ENCODE measurements around the gene ZMYM1.

The ZMYM1 gene

DNA sequence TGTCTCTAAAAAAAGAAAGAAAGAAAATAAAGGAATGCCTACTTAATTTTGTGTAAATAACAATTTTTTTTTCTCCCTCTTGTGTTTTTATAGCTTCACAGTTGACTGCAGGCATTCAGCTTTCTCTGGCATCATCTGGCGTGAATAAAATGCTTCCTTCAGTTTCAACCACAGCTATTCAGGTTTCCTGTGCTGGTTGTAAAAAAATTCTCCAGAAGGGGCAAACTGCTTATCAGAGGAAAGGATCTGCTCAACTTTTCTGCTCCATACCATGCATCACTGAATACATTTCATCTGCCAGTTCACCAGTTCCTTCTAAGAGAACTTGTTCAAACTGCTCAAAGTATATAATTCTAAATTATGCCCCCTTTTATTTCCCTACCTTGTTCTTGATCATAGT, 18.0 kb downstream of the ZMYM1 start:
- Histone ChIP-seq H3K36me3 (replicated peaks; ENCODE audit: low read depth, low read length) (no peaks in the 10 kb centered on the region), H3K4me2 (ENCODE audit: low read length) (no peak overlapping the region), H3K4me1 (ENCODE audit: low read length) (no peaks in the 10 kb centered on the region)

DNA sequence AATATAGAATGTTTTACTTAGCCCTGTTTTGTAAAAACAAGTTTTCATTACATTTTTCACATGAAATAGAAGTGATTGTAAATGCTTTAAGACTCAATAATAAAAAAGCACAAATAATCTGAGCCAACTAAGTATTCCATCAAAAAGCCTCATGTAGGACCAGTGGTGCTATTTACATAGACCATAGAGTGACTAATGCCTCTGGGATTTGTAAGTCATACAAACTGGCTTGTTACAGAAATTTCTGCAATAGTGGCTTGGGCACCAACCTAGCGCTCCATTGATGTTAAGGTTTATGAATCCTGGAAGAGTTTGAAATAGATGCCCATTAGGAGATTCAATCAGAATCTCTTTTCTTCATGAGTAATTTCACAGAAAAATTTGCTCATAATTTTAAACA, 31.9 kb downstream of the ZMYM1 start:
- Histone ChIP-seq H3K9me3 (ENCODE audit: insufficient read depth, low read length) (no peaks in the 10 kb centered on the region), H3K79me2 (ENCODE audit: low read length) (no peaks in the 10 kb centered on the region), H4K20me1 (ENCODE audit: insufficient read depth, low read length) (no peaks in the 10 kb centered on the region), H3K27me3 (ENCODE audit: low read depth, low read length) (no peaks in the 10 kb centered on the region), H3K9ac (ENCODE audit: low read length) (no peak overlapping the region), H3K4me1 (ENCODE audit: low read length) (no peaks in the 10 kb centered on the region), H3K4me2 (ENCODE audit: low read length) (no peak overlapping the region), H3K36me3 (replicated peaks; ENCODE audit: low read depth, low read length) (no peaks in the 10 kb centered on the region), H3K27ac (ENCODE audit: low read length) (no peak overlapping the region), H3K4me3 (ENCODE audit: low read length) (no peak overlapping the region), H2AFZ (ENCODE audit: low read depth, low read length) (no peak overlapping the region)
- TF ChIP-seq, protein P1, sequence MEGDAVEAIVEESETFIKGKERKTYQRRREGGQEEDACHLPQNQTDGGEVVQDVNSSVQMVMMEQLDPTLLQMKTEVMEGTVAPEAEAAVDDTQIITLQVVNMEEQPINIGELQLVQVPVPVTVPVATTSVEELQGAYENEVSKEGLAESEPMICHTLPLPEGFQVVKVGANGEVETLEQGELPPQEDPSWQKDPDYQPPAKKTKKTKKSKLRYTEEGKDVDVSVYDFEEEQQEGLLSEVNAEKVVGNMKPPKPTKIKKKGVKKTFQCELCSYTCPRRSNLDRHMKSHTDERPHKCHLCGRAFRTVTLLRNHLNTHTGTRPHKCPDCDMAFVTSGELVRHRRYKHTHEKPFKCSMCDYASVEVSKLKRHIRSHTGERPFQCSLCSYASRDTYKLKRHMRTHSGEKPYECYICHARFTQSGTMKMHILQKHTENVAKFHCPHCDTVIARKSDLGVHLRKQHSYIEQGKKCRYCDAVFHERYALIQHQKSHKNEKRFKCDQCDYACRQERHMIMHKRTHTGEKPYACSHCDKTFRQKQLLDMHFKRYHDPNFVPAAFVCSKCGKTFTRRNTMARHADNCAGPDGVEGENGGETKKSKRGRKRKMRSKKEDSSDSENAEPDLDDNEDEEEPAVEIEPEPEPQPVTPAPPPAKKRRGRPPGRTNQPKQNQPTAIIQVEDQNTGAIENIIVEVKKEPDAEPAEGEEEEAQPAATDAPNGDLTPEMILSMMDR (IDR thresholded peaks at IDR 0.05; ENCODE audit: low read depth, low read length): no peak
- no peak for TF ChIP-seq EZH2phosphoT487 (IDR thresholded peaks at IDR 0.05; ENCODE audit: low read depth)

More for the DNA sequence above, 18.0 kb downstream of the ZMYM1 start:
- Histone ChIP-seq H3K4me3 (ENCODE audit: low read length) (no peak overlapping the region), H4K20me1 (ENCODE audit: insufficient read depth, low read length) (no peaks in the 10 kb centered on the region), H3K27ac (ENCODE audit: low read length) (no peak overlapping the region), H3K9me3 (ENCODE audit: insufficient read depth, low read length) (no peaks in the 10 kb centered on the region), H2AFZ (ENCODE audit: low read depth, low read length) (no peak overlapping the region), H3K79me2 (ENCODE audit: low read length) (no peaks in the 10 kb centered on the region), H3K27me3 (ENCODE audit: low read depth, low read length) (no peaks in the 10 kb centered on the region), H3K9ac (ENCODE audit: low read length) (no peak overlapping the region)
- TF ChIP-seq, protein P1 (IDR thresholded peaks at IDR 0.05; ENCODE audit: low read depth, low read length): no peak
- TF ChIP-seq EZH2phosphoT487 (IDR thresholded peaks at IDR 0.05; ENCODE audit: low read depth): no peak

DNA sequence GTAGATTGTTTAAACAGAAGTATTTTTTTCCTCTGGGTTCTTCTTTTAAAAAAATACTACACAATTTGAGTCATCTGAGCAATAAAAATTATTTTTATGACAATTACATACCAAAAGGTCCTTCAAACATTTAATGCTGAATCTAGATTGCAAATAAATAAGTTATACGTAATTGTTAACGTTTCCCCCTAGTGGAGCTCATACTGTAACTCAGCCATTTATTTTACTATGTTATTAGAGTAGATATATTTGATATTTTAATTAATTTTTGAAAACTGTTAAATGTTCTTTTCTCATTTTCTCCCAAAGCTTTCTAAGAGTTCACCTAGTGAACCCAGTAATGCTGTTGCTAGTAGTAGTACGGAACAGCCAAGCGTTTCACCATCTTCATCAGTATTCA, 33.5 kb downstream of the ZMYM1 start:
- TF ChIP-seq, protein P1 (IDR thresholded peaks at IDR 0.05; ENCODE audit: low read depth, low read length): peak; percentile 14; the same call in 1 of the 2 replicates
- no peak for TF ChIP-seq EZH2phosphoT487 (IDR thresholded peaks at IDR 0.05; ENCODE audit: low read depth)
- H3K4me1 ChIP-seq (ENCODE audit: low read length): no peaks in the 10 kb centered on the region

DNA sequence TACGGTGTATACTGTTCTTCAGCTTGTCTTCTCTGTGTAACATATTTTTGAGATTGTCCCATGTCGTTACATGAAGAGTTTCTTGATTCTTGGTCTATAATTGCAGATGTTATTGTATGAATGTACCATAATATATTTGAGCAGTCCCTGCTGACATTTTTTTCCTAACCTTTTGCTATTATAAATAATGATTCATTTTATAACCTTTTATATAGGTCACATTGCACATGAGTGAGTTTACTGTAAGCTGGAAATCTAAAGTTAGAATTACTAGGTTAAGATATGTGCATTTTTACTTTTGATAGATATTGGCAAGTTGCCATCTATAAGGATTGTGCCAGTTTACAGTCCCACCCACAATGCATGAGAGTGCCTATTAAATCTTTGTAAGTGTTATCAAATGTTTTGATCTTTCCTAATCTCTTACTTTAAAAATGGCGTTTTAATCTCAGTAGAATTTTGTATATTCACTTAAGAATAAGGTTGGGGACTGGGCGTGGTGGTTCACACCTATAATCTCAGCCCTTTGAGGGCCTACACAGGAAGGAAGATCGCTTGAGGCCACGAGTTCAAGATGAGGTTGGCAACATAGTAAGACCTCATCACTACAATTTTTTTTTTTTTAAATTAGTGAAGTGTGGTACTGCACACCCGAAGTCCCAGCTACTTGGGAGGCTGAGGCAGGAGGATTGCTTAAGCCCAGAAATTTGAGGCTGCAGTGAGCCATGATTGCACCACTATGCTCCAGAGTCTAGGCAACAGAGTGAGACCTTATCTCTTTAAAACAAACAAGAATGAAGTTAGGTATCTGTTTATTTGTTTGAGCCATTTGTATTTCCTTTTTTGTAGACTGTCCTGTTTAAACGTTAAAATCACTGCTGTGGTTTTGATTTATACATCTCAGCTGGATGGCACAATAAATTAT, 36.5 kb downstream of the ZMYM1 start:
- Histone ChIP-seq H3K4me3 (ENCODE audit: low read length) (no peak overlapping the region), H3K79me2 (ENCODE audit: low read length) (no peaks in the 10 kb centered on the region), H3K27ac (ENCODE audit: low read length) (no peak overlapping the region), H2AFZ (ENCODE audit: low read depth, low read length) (no peak overlapping the region), H3K27me3 (ENCODE audit: low read depth, low read length) (no peaks in the 10 kb centered on the region), H3K4me1 (ENCODE audit: low read length) (no peaks in the 10 kb centered on the region), H3K9ac (ENCODE audit: low read length) (no peak overlapping the region), H3K9me3 (ENCODE audit: insufficient read depth, low read length) (no peaks in the 10 kb centered on the region), H3K36me3 (replicated peaks; ENCODE audit: low read depth, low read length) (no peaks in the 10 kb centered on the region), H3K4me2 (ENCODE audit: low read length) (no peak overlapping the region), H4K20me1 (ENCODE audit: insufficient read depth, low read length) (no peaks in the 10 kb centered on the region)
- TF ChIP-seq, protein P1 (IDR thresholded peaks at IDR 0.05; ENCODE audit: low read depth, low read length): no peak
- no peak for TF ChIP-seq EZH2phosphoT487 (IDR thresholded peaks at IDR 0.05; ENCODE audit: low read depth)

More for the DNA sequence above, 33.5 kb downstream of the ZMYM1 start:
- no peaks in the 10 kb centered on the region for H4K20me1 ChIP-seq (ENCODE audit: insufficient read depth, low read length)
- H2AFZ ChIP-seq (ENCODE audit: low read depth, low read length): no peak overlapping the region
- no peak overlapping the region for H3K4me3 ChIP-seq (ENCODE audit: low read length)
- H3K27me3 ChIP-seq (ENCODE audit: low read depth, low read length): no peaks in the 10 kb centered on the region
- H3K9ac ChIP-seq (ENCODE audit: low read length): no peak overlapping the region
- no peak overlapping the region for H3K27ac ChIP-seq (ENCODE audit: low read length)
- no peaks in the 10 kb centered on the region for H3K36me3 ChIP-seq (replicated peaks; ENCODE audit: low read depth, low read length)
- H3K79me2 ChIP-seq (ENCODE audit: low read length): no peaks in the 10 kb centered on the region
- H3K4me2 ChIP-seq (ENCODE audit: low read length): no peak overlapping the region
- H3K9me3 ChIP-seq (ENCODE audit: insufficient read depth, low read length): no peaks in the 10 kb centered on the region

Data from OCI-LY3 (cell line).